DOHH2 (cell line): ENCODE data around the gene SYT7.

Source experiments
- H3F3A ChIP-seq: fragments of 200-600 bp; sonication (generic), shearing (Covaris generic); 2 replicates; pipeline ENCODE4 v1.6.0; 2016; ENCODE audit warnings: antibody characterized with exemption, mild to moderate bottlenecking; ENCODE audit not compliant: control insufficient read depth, insufficient read depth
- H3K27ac ChIP-seq: fragments of 200-600 bp; sonication (generic); 2 replicates; pipeline ENCODE4 v1.5.1; 2014; ENCODE audit warnings: low read depth, mild to moderate bottlenecking, low read length, moderate library complexity
- H3K27me3 ChIP-seq: fragments of 200-600 bp; sonication (generic); 2 replicates; pipeline ENCODE4 v1.6.1; 2014; ENCODE audit warnings: mild to moderate bottlenecking, low read length, mixed read lengths; ENCODE audit not compliant: control insufficient read depth
- H3K36me3 ChIP-seq: fragments of 200-600 bp; sonication (generic); 2 replicates; pipeline ENCODE4 v1.6.1; 2014; ENCODE audit warnings: mild to moderate bottlenecking, low read length, moderate library complexity, mixed read lengths; ENCODE audit not compliant: control insufficient read depth
- H3K4me1 ChIP-seq: fragments of 200-600 bp; sonication (generic); 2 replicates; pipeline ENCODE4 v1.6.1; 2014; ENCODE audit warnings: mild to moderate bottlenecking, low read length, mixed read lengths; ENCODE audit not compliant: control insufficient read depth
- H3K4me2 ChIP-seq: fragments of 200-600 bp; sonication (generic); 2 replicates; pipeline ENCODE4 v1.6.0; 2014; ENCODE audit warnings: mild to moderate bottlenecking, low read length, moderate library complexity
- H3K4me3 ChIP-seq: fragments of 200-600 bp; sonication (generic); 2 replicates; pipeline ENCODE4 v1.5.1; 2014; ENCODE audit warnings: mild to moderate bottlenecking, low read length, mixed read lengths
- H3K79me2 ChIP-seq: fragments of 200-600 bp; sonication (generic); 2 replicates; pipeline ENCODE4 v1.6.1; 2014; ENCODE audit warnings: mild to moderate bottlenecking, low read length, mixed read lengths; ENCODE audit not compliant: control insufficient read depth
- H3K9me2 ChIP-seq: fragments of 200-600 bp; sonication (generic); replicated peaks from 2 replicates; pipeline ENCODE4 v1.6.1; 2014; ENCODE audit warnings: mild to moderate bottlenecking, low read length, mixed read lengths; ENCODE audit not compliant: control insufficient read depth
- H3K9me3 ChIP-seq: fragments of 200-600 bp; sonication (generic); 2 replicates; pipeline ENCODE4 v1.6.1; 2014; ENCODE audit warnings: antibody characterized with exemption, low read length, mixed read lengths; ENCODE audit not compliant: control insufficient read depth, insufficient read depth
- H4K20me1 ChIP-seq: fragments of 200-600 bp; sonication (generic); 2 replicates; pipeline ENCODE4 v1.6.0; 2014; ENCODE audit warnings: low read depth, mild to moderate bottlenecking, antibody characterized with exemption, low read length, moderate library complexity; ENCODE audit not compliant: control insufficient read depth, insufficient read depth
- CTCF ChIP-seq: fragments of 200-600 bp; sonication (generic); IDR thresholded peaks from one replicate; pipeline ENCODE4 v1.5.1; 2014; ENCODE audit warnings: antibody characterized with exemption, mild to moderate bottlenecking, low read depth, low read length; ENCODE audit not compliant: poor library complexity, severe bottlenecking
- EZH2phosphoT487 ChIP-seq: fragments of 200-600 bp; sonication (generic); IDR thresholded peaks from 2 replicates; pipeline ENCODE4 v1.6.1; 2017; ENCODE audit warnings: borderline replicate concordance, mild to moderate bottlenecking, antibody characterized with exemption, low read length, moderate library complexity, mixed read lengths

SYT7 gene

GRCh38 chr11:61514050-61514917 is 66.6 kb downstream of the SYT7 start:
- Histone ChIP-seq H3K9me3 (no peaks in the 10 kb centered on the region), H3K4me1 (no peaks in the 10 kb centered on the region; the same call in 1 of the 2 replicates), H3K9me2 (no peaks in the 10 kb centered on the region), H3K36me3 (no peaks in the 10 kb centered on the region), H3K4me3 (no peak overlapping the region), H3F3A (no peaks in the 10 kb centered on the region), H4K20me1 (no peaks in the 10 kb centered on the region), H3K27me3 (peaks cover 7% of the 10 kb centered on the region; the same call in 1 of the 2 replicates), H3K79me2 (no peaks in the 10 kb centered on the region), H3K27ac (no peak overlapping the region), H3K4me2 (no peak overlapping the region)
- TF ChIP-seq EZH2phosphoT487 (no peak), CTCF (no peak)

- peaks cover 2% of the 10 kb centered on the region; the same call in 1 of the 2 replicates for H3K4me1 ChIP-seq
- no peaks in the 10 kb centered on the region for H4K20me1 ChIP-seq
- peaks cover 9% of the 10 kb centered on the region for H3K27me3 ChIP-seq
- H3K36me3 ChIP-seq, result no peaks in the 10 kb centered on the region
- no peak overlapping the region for H3K27ac ChIP-seq
- H3K9me3 ChIP-seq, result no peaks in the 10 kb centered on the region
- H3F3A ChIP-seq, result no peaks in the 10 kb centered on the region
- no peaks in the 10 kb centered on the region for H3K9me2 ChIP-seq
- H3K4me3 ChIP-seq, result no peak overlapping the region
- H3K4me2 ChIP-seq, result no peak overlapping the region
- TF ChIP-seq CTCF (no peak), EZH2phosphoT487 (no peak)
- H3K79me2 ChIP-seq, result no peaks in the 10 kb centered on the region
These were observed 67.6 kb downstream of the SYT7 start for GRCh38 chr11:61513143-61513765.

- Histone ChIP-seq H3K9me3 (no peaks in the 10 kb centered on the region), H3K79me2 (no peaks in the 10 kb centered on the region), H3K9me2 (no peaks in the 10 kb centered on the region), H3F3A (no peaks in the 10 kb centered on the region), H3K4me3 (no peak overlapping the region), H3K27ac (no peak overlapping the region), H3K36me3 (no peaks in the 10 kb centered on the region), H3K4me2 (no peak overlapping the region), H4K20me1 (no peaks in the 10 kb centered on the region), H3K4me1 (peaks cover 2% of the 10 kb centered on the region; the same call in 1 of the 2 replicates), H3K27me3 (peaks cover 17% of the 10 kb centered on the region)
- TF ChIP-seq EZH2phosphoT487 (no peak), CTCF (no peak)
These were observed 68.4 kb downstream of the SYT7 start for GRCh38 chr11:61512435-61512834.
